Suprapubic skin (tissue), 4 donors: ENCODE data around the gene NEK8.

Source experiments
- CTCF ChIP-seq, 2 donors: fragments of 200-600 bp in 1 of 2; fragments of 450-650 bp in 1 of 2; sonication (generic) in 1 of 2; IDR thresholded peaks; one replicate each; pipeline ENCODE4 v1.5.1; 2016 to 2019; ENCODE audit warnings: antibody characterized with exemption in 2 of 2, mild to moderate bottlenecking in 1 of 2, moderate library complexity in 1 of 2
- EP300 ChIP-seq: sonication (generic); formaldehyde crosslinking; IDR thresholded peaks from one replicate; pipeline ENCODE4 v1.6.1; 2017; ENCODE audit warnings: antibody characterized with exemption
- POLR2A ChIP-seq, 2 donors: fragments of 450-650 bp; IDR thresholded peaks; one replicate each; pipeline ENCODE4 v1.6.1; 2017; ENCODE audit warnings: antibody characterized with exemption in 2 of 2, mild to moderate bottlenecking in 2 of 2, moderate library complexity in 2 of 2
- POLR2AphosphoS5 ChIP-seq, 3 donors: sonication (generic); formaldehyde crosslinking; IDR thresholded peaks; one replicate each; pipeline ENCODE4 v1.6.1; 2017; ENCODE audit warnings: antibody characterized with exemption in 3 of 3

GRCh38 chr17:28774206-28774605, 45.6 kb downstream of the NEK8 start:
- TF ChIP-seq CTCF (IDR thresholded peaks at IDR 0.05) (no peak), POLR2A (IDR thresholded peaks at IDR 0.05) (no peak), EP300 (no peak), POLR2AphosphoS5 (IDR thresholded peaks at IDR 0.05) (no peak)
